ENCODE measurements around the gene HABP2.

HABP2 gene

DNA sequence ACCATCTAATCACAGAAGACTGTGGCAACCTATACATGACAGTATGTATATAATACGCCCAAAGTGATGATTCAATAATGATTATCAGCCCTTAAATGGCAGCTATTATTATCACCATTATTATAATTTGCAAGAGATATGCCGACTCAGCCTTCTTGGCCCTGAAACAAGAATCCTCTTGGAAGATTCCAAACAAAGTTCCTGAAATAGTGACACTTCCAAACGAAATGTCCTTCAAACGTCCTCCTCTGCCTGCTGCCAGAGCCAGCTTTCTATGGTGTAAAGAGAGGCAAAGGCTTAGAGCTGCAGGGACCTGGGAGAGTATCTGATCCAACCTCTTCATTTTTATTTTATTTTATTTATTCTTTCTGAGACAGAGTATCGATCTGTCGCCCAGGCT lies 75.0 kb downstream of the HABP2 start:
- no peak for DNase-seq (ENCODE audit: low read depth in 2 of 3, low spot score in 2 of 3)

DNA sequence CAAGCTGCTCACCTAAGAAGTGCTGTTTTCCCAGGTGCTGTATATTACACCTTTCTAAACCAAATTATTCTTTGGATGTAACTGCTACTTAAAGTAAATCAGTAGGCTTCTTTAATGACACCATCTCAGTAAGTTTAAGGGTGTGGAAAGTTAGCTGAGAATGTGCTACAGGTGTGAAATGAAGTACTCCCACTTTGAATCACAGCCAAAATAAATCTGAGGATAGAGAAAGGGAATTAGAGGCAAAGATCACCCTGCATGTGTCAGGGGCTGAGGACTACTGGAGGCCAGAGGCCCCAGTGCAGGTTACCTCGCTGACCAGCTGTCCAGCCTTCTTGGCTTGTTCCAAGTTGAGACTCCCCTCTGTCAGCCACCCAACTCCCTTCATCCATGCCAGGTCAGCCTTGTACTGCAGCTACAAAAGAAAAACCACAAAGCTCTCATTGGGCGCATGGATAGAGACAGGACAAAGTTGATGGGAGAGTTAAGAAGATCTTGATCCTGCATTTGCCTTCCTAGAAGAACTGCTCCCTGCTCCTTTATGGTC lies 75.8 kb downstream of the HABP2 start:
- no peak for DNase-seq (ENCODE audit: low read depth in 2 of 3, low spot score in 2 of 3)

DNA sequence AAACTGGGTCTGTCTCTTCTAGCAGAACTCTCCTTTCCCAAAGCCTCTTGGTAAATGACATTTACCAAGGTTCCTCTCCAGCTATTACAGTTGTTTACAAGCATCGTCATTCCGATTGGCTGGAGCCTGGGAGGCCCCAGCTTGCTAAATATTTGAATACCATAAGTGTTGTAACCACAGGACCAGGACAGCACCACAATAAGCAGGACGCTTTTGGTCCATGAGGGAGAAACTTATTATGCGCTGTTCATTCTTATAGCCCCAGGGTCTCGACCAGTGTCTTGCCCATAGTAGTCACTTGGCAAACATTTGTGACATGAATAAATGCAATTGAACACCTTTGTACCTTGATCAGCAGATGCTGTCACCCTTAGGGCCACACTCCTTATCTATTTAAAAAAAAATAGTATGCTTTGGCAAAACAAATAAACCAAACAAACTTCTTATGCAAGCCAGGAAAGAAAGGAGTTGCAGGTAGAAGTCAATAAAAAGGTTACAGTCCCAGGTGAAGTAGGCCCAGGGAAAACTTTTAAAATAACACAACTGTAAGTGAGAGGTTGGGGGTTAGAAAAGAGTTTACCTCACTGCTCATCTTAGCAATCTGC lies 78.2 kb downstream of the HABP2 start:
- no peak for DNase-seq (ENCODE audit: low read depth in 2 of 3, low spot score in 2 of 3)

DNA sequence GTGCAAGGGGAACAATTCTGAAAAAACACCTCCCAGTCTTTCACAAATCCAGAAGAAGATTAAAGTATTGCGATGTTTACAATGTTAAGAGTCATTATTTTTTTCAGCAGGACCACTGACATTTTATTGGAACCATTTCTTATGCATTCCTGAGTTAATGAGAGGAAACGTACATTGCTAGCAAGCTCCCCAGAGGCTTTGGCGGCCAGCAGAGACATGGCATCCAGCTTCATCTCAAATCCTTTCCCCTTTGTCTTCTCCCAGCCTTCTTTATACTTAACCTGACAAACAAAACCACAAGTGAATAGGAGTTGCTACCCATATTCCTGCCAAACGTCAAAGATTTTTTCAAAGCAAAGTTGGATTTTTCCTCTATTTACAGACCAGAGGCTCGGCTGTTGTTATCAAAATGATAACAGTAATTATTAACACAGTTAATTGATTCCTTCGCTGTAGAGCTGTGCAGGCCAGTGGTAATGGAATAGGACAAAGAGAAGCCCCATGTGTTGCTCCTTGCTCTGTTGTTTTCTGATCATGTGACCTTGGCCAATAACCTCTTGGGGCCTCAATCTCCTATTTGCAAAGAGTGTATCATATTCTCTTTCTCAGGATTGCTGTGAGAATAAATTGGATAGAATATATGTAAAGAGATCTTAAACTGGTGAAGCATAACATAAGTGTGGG lies 79.0 kb downstream of the HABP2 start:
- no peak for DNase-seq (ENCODE audit: low read depth in 2 of 3, low spot score in 2 of 3)

Measured in activated CD8-positive, alpha-beta memory T cell treated with anti-CD3 and anti-CD28 coated beads for 48 hours (primary cell).